PC-9 (cell line): ENCODE data around the gene HPGDS. TPM values are rescaled to one million over a fixed set of nuclear protein-coding genes. Genes with fewer than 3 reads are reported as not detected.

Experiments
- BruUV-seq: library from RNA; stranded (reverse); fragments of 400-500 nt; replicated peaks from 2 replicates; lab custom pipeline; 2021; lab: Mats Ljungman, UMichigan
- CTCF ChIA-PET: fragments of 300-600 bp; sonication (Branson Sonifier 250); formaldehyde crosslinking; loops from one replicate; lab custom pipeline; 2022; ENCODE audit warnings: antibody characterized with exemption; lab: Charles Lee
- POLR2A ChIA-PET: fragments of 300-600 bp; sonication (Branson Sonifier 250); formaldehyde crosslinking; loops from one replicate; lab custom pipeline; 2022; ENCODE audit warnings: antibody characterized with exemption; ENCODE audit not compliant: unreplicated experiment; lab: Charles Lee
- DNase-seq, 2 experiments: peaks; one replicate each; pipeline versions ENCODE4 v3.0.0 to v3.0.0-alpha.2; 2015 to 2022; ENCODE audit warnings: mixed read lengths in 1 of 2
- H2AFZ ChIP-seq: fragments of 200-600 bp; sonication (generic); 2 replicates; pipeline ENCODE4 v1.8.1; 2017; ENCODE audit warnings: antibody characterized with exemption
- H3F3A ChIP-seq: fragments of 200-600 bp; sonication (generic); 2 replicates; pipeline ENCODE4 v1.8.1; 2017; ENCODE audit warnings: antibody characterized with exemption, mild to moderate bottlenecking, low read depth; ENCODE audit not compliant: insufficient read depth
- H3K27ac ChIP-seq: fragments of 200-600 bp; sonication (generic); 2 replicates; pipeline ENCODE4 v1.6.1; 2016; ENCODE audit warnings: mixed run types
- H3K27me3 ChIP-seq: fragments of 200-600 bp; sonication (generic); 2 replicates; pipeline ENCODE4 v1.6.1; 2016; ENCODE audit warnings: low read depth, mixed run types; ENCODE audit not compliant: insufficient read depth
- H3K36me3 ChIP-seq: fragments of 200-600 bp; sonication (generic); 2 replicates; pipeline ENCODE4 v1.6.1; 2016; ENCODE audit warnings: low read depth, mixed run types
- H3K4me1 ChIP-seq: fragments of 200-600 bp; sonication (generic); replicated peaks from 2 replicates; pipeline ENCODE4 v1.6.1; 2016; ENCODE audit warnings: mixed run types; ENCODE audit not compliant: insufficient read depth
- H3K4me2 ChIP-seq: fragments of 200-600 bp; sonication (generic); 2 replicates; pipeline ENCODE4 v1.6.1; 2017; ENCODE audit warnings: mixed run types
- H3K4me3 ChIP-seq: fragments of 200-600 bp; sonication (generic); 2 replicates; pipeline ENCODE4 v1.6.1; 2016; ENCODE audit warnings: mixed run types
- H3K79me2 ChIP-seq: fragments of 200-600 bp; sonication (generic); 2 replicates; pipeline ENCODE4 v1.6.1; 2017; ENCODE audit warnings: low read depth, mixed run types
- H3K9me2 ChIP-seq: fragments of 200-600 bp; sonication (generic); 2 replicates; pipeline ENCODE4 v1.8.1; 2017; ENCODE audit warnings: mild to moderate bottlenecking; ENCODE audit not compliant: insufficient read depth
- H3K9me3 ChIP-seq: fragments of 200-600 bp; sonication (generic); 2 replicates; pipeline ENCODE4 v1.8.1; 2016; ENCODE audit warnings: low read depth; ENCODE audit not compliant: insufficient read depth
- H4K20me1 ChIP-seq: fragments of 200-600 bp; sonication (generic); 2 replicates; pipeline ENCODE4 v1.8.1; 2017; ENCODE audit not compliant: insufficient read depth
- CTCF ChIP-seq: fragments of 200-600 bp; sonication (generic); conservative IDR thresholded peaks from 2 replicates; pipeline ENCODE4 v1.6.1; 2017; ENCODE audit warnings: mixed run types, antibody characterized with exemption, mild to moderate bottlenecking, moderate library complexity
- EZH2 ChIP-seq: fragments of 200-600 bp; sonication (generic); IDR thresholded peaks from 2 replicates; pipeline ENCODE4 v1.8.0; 2017; ENCODE audit warnings: antibody characterized with exemption, low read depth
- intact Hi-C: fragments of 100-400 bp; cut with micrococcal nuclease; formaldehyde crosslinking; loops from one replicate; pipeline ENCODE4 v1.10.0; 2022; ENCODE audit not compliant: unreplicated experiment
- total RNA-seq: library from RNA; stranded (reverse); gene quantifications from 2 replicates; pipeline ENCODE4 v1.2.3, GENCODE V29; 2021

The HPGDS gene
- total RNA-seq, 1 experiment from 2014 or later: not detected

- Histone ChIP-seq H3K4me3 (no peak overlapping the region), H3K27me3 (no peaks in the 10 kb centered on the region), H3K4me2 (no peak overlapping the region), H2AFZ (no peak overlapping the region), H3K79me2 (no peaks in the 10 kb centered on the region), H3K27ac (no peak overlapping the region), H3K9me3 (no peaks in the 10 kb centered on the region), H4K20me1 (no peaks in the 10 kb centered on the region), H3F3A (no peaks in the 10 kb centered on the region), H3K9me2 (no peaks in the 10 kb centered on the region), H3K4me1 (no peaks in the 10 kb centered on the region), H3K36me3 (0 out of 2 replicates have a peak, but pooled peaks cover 6% of the 10 kb centered on the region)
- DNase-seq: no peak
- no TSS peak for BruUV-seq
- CTCF ChIA-PET: no interaction called here
- POLR2A ChIA-PET: no interaction called here
- TF ChIP-seq EZH2 (no peak), CTCF (no peak)
- intact Hi-C loops: loop anchor here (10.0 kb wide), 1 partner anchor 458 kb away; no protein-coding TSS in a partner anchor
Observed at GRCh38 chr4:94253036-94253435, 89.6 kb downstream of the HPGDS start.

DNA sequence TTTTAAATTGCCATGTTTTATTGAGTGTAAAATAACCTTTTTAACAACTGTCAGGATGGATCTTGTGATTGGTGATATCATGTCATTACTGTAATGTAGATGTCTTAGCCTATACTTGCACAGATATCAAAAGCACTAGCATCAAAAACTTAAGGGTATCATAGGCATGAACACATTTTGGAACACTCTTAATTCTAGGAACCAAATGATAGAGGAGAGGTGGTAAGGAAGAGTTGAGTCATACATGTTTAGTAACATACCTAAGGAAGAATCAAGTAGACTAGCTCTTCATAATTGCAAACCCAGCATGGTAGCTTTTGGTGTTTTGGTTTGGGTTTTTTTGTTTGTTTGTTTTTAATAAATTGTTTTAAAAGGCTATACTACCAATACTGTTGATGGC is 91.5 kb downstream of the HPGDS start:
- H3K36me3 ChIP-seq: 0 out of 2 replicates have a peak, but pooled peaks cover 6% of the 10 kb centered on the region

More for the DNA sequence above, 91.5 kb downstream of the HPGDS start:
- no TSS peak for BruUV-seq
- no peak for DNase-seq
- ChIA-PET POLR2A (no interaction called here), CTCF (no interaction called here)
- TF ChIP-seq EZH2 (no peak), CTCF (no peak)
- no peak overlapping the region for H3K4me3 ChIP-seq
- no peak overlapping the region for H3K27ac ChIP-seq
- no peaks in the 10 kb centered on the region for H3K79me2 ChIP-seq
- no peaks in the 10 kb centered on the region for H3K9me3 ChIP-seq
- H3K4me2 ChIP-seq: no peak overlapping the region
- no peaks in the 10 kb centered on the region for H3K9me2 ChIP-seq
- H4K20me1 ChIP-seq: no peaks in the 10 kb centered on the region
- intact Hi-C loops: loop anchor here (10.0 kb wide), 1 partner anchor 456 kb away; no protein-coding TSS in a partner anchor
- H3F3A ChIP-seq: no peaks in the 10 kb centered on the region
- H3K4me1 ChIP-seq: no peaks in the 10 kb centered on the region
- no peak overlapping the region for H2AFZ ChIP-seq
- H3K27me3 ChIP-seq: no peaks in the 10 kb centered on the region

Other genes with a start within 250 kb of the HPGDS start
- gene SMARCAD1, start 135.0 kb downstream of the HPGDS start, total RNA-seq: 14.0 and 17.1 TPM in 2 replicates
- gene PDLIM5, start 109.1 kb upstream of the HPGDS start, total RNA-seq: 121 and 130 TPM in 2 replicates